Measurements from ENCODE around the gene MTAP.

Gene MTAP

DNA sequence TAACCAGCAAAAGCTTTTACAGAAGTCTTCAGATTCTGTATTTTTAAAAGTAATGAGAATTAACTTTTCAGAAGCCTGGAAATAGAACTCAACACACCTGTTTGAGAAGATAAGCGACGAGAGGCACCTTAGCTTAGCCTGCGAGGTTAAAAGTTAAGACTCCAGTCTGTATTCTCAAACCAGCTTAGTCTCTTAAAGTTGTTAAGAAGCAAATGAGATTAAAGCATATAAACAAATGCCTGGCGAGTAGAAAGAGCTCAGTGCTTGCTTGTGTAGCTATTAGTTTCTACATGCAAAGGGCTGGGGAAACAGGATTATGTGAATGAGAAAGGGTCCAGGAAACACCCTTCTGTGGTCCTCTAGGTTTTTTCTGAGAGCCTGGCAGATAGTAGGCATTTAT, 51.7 kb downstream of the MTAP start:
- no peak for DNase-seq

DNA sequence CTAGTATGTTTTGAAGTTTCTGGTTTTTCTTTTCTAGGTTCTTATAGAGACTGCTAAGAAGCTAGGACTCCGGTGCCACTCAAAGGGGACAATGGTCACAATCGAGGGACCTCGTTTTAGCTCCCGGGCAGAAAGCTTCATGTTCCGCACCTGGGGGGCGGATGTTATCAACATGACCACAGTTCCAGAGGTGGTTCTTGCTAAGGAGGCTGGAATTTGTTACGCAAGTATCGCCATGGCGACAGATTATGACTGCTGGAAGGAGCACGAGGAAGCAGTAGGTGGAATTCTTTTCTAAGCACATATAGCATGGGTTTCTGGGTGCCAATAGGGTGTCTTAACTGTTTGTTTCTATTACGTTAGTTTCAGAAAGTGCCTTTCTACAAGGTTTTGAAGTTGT, 52.2 kb downstream of the MTAP start:
- DNase-seq = no peak

DNA sequence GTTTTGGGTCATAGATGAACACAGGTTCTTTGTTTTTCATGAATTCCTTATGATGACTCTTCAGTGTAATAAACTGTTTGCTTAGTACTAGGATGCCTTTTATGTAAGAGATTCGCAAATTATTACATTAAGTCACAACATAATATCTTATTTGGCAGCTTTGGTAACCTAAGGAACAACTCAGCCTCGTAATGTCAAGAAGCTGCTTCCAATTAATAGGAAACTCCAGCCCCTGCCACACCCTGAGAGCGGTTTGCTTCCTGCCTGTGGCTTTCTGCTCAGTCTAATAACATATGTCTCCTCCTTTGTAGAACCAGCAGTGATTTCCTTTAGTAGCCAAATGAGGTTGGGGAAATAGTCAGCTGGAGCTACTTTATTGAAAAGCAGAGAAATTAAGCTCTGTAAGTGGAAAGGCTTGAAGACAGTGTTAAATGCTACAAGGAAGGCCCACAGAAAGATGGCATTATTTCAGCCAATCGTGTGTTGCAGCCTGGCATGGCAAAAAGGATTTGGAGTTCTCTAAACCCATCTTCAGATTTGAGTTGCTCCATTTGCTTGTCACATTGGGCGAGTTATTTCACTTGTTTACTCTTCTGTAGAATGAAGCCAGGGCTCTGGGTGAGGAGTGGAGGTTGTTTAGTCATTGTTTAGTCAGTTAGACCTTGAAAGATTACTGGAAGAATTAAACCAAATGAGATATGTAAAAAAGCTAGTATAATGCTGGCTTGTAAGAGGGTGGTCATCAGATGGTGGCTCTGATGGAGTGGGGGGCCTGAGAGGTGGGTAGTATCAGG, 54.1 kb downstream of the MTAP start:
- DNase-seq = no peak

DNA sequence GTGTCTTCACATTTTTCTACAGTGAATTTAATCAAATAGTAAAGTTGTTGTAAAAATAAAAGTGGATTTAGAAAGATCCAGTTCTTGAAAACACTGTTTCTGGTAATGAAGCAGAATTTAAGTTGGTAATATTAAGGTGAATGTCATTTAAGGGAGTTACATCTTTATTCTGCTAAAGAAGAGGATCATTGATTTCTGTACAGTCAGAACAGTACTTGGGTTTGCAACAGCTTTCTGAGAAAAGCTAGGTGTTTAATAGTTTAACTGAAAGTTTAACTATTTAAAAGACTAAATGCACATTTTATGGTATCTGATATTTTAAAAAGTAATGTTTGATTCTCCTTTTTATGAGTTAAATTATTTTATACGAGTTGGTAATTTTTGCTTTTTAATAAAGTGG, 60.4 kb downstream of the MTAP start:
- DNase-seq = no peak

DNA sequence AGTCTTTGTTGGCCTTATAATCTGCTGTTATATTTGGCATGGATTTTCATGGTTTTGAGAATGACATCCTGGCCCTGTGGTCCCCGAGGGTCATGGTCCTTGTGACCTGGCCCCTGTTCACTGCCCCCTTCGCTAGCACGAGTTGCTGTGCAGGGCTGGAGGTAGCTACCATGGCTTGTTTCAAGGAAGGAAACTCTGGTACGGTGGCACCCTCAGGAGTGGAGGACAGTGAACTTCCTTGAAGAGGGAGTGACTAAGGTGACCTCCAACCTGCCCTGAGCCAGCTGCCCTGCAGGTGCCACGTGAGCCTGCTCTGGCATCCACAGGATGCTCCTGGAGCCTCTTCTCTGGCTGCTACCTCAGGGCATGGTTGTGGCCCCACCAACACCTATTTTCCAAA, 62.1 kb downstream of the MTAP start:
- no peak for DNase-seq

DNA sequence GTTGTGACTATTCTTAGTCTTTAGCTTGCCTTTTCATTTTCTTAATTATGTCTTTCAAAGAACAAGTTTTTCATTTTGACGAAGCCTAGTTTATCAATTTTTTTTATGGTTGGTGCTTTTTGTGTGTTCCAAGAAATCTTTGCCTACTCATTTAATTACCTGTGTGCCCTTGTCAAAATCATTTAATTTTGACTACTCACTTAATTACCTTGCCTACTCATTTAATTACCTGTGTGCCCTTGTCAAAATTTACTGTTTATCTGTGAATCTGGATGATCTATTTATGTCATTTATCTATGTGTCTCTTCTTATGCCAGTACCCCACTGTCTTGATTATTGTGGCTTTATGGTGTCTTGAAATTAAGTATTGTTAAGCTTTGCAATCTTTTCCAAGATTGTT, 63.9 kb downstream of the MTAP start:
- DNase-seq = no peak

DNA sequence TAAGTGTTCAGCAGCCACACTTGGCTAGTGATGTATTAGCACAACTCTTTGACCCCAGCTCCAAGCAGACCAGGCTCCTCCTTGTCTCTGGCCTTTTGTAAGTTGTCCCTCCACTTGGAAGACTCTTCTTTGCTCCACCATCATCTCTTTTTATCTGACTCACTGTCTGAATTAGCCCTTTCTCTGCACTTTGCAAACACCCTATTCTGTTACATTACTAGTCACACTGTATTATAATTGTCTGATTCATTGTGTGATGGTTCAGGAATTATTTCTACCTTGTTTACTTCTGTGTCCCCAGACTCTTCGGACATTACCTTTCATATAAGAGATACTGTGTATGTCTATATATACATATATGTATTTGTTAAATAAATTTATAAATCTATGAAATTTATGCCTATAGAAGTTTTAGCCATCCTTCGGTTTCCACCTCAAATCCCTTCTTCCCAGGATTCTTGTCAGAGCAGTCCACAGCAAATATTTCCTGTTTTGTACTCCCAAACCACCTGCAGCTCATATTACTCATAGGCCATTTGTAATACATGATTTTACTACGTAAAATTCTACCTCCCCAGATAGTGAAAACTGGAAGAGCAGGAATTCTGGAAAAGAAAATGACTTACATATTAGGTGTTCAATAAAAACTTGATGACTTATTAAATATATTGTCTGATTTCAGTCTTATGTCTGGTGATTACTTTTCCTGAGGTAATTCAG, 69.0 kb downstream of the MTAP start:
- no peak for DNase-seq

DNA sequence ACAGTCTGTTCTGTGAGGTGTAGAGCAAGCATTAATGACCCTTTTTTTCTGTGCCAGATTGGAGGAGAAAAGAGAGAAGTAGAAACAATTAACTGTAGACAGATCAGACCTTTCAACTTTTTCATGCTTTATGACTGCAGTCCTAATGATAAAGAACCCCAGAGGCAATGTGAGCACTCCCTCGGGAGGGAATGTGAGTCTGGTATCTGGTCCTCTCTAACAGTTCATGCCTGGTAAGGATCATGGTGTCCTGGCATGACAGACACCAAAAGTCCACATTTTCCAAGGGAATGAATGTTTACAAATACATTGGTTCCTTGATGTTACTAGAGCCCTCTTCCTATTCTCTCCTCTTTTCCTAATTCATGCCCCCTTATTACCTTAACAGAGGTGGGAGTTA, 70.3 kb downstream of the MTAP start:
- DNase-seq = no peak

DNA sequence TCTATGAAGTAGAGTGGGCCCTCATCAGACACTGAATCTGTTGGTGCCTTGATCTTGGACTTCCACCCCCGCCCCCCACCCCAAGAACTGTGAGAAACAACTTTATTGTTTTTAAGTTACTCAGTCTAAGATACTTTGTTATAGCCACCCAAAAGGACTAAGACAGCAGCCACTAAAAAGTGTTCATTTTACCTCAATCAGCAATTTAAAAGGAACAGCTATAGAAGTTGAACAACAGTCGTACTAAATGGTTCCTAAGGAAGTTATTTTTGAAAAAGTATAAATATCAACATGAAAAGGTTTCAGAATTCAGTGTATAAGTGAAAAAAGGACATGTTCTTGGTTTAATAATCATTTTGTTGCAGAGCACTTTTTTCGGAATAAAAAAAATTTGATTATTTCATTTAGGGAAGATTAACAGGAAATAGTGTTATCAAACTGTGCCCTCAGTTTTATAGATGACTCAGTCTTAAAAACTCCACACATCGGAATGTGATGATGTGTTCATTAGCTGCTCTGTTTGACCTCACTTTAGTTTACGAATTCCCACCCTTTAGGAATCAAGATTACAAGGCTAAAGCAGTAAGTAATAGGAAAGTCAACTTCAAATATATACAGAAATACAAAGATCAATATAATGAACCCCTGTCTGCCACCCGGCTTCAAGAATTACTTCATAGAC, 71.2 kb downstream of the MTAP start:
- DNase-seq = no peak

DNA sequence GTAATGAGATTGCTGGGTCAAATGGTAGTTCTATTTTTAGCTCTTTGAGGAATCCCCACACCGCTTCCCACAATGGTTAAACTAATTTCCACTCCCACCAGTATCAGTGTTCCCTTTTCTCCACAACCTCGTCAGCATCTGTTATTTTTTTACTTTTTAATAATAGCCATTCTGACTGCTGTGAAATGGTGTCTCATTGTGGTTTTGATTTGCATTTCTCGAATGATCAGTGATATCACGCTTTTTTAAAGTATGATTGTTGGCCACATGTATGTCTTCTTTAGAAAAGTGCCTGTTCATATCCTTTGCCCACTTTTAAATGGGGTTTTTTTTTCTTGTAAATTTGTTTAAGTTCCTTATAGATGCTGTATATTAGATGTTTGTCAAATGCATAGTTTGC, 73.5 kb downstream of the MTAP start:
- DNase-seq = no peak

DNA sequence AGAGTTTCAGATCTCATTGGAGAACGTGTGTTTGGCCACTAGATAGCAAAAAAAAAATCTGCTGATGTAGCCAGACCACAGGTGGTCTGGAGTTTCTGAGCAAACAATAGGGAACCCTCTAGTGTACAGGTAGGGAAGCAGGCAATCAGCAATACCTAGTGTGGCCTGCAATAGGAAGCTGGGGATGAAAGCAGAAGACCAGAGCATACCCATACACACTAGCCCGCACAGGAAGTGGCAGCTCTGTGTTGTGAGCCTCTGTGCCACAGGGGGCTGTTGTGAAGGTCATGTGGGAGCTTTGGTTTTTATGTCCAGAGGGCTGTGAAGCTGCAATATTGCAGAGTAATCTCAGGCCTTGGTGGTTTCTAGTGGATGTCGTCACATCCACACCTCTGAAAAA, 81.2 kb downstream of the MTAP start:
- DNase-seq = no peak

DNA sequence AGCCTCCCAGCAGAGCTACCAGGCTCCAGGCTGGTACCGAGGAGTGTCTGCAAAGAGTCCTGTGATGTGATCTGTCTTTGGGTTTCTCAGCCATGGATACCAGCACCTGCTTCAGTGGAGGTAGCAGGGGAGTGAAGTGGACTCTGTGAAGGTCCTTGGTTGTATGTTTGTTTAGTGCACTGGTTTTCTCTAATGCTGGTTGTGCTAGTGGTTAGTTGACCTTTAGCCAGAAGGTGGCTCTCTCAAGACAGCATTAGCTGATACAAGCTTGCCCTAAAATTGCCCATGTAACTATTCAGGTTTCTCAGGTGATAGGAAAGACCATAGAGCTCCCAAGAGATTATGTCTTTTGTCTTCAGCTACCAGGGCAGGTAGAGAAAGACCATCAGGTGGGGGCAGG, 87.2 kb downstream of the MTAP start:
- no peak for DNase-seq

DNA sequence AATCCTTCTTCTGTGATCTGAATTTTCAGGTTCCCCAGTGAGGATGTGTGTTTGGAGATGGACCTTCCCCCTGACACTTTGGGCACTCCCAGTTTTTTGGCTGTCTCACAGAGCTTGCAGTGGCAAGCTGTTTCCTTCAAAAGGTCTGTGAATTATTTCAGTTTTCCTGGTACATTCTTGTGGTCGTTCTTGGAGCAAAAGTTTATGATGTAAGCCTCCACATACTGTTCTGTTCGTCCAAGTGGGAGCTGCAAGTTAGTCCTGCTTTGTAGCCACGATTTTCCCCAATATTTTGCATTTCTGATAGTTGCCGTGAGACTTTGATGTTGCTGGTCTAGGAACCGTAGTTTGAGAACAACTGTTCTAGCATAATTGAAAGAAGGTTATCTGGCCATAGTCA, 88.3 kb downstream of the MTAP start:
- DNase-seq = no peak

DNA sequence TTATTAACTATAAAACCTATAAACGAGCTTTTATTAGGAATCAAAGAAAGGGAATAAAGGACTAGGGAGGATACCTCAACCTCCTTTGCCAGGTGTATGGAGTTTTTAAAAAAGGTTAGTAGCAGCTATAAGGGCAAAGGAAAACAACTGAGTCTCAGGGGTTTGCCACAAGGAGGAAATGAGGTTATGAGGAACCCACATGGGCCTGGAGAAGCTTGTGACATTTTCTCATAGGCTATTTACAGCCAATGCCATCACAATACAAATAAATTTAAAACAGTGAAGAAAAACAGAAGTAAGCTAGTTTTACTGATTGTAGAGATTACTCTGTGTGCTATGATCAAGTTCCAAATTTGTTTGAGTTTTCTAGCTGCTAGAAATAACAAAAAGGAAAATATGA, 99.1 kb downstream of the MTAP start:
- no peak for DNase-seq

DNA sequence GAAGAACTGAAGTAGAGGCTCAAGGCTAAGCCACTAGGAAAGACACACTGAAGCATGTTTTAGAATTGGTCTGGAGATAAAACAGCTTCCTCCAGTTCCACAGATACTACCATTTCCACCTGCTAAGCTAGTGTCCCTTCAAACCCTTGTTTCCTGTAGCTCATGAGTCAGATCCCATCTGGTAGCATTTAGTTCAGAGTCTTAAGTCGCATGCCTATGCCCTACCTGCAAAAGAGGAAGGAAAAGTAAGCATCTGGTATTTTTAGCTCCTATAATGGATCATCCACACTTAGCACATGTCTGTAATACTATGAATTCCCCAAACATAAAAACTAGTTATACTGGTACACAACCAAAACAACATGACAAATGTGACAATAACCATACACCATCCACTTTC, 99.7 kb downstream of the MTAP start:
- no peak for DNase-seq

DNA sequence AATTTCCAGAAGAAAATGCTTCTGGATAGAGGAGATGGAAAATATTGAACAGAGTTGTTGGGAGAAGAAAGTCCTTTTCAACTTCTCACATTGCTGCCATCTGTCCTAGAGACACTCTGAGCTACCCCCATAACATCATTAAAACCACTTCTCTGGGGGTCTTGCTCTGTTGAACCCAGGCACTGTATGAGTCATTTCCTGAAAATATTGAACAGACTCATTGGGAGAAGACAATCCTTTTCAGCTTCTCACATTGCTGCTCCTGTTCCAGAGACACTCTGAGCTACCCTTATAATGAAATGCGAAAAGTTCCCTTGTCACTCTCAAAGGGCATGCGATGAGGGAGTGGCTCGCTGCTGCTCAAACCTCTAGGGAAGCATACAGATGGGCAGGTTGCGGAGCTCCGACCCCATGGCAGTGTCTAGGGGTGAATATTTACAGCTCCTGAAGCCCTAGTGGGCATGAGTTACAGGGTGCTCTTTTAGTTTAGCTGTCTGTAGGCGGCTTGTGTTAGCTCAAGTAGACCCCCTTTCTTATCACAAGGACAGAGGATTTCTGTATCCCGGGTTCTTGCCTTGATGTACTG, 101.0 kb downstream of the MTAP start:
- no peak for DNase-seq

DNA sequence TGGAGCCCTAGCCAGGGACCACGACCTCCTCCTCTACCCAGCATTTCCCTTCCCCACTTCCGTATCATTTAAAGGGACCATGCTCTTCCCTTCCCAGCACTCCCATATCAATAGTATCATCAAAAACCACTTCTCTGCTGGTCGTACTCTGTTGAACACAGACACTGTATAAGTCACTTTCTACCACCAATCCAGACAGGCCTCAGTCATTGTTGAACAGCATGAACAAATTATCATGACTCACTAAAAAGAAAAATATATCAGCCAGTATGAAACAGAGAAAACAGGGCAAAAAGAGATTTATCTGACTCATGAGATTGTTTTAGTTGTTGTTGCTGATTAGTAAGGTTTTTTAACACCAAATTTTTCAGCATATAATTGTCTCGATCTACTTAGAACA, 101.9 kb downstream of the MTAP start:
- no peak for DNase-seq

DNA sequence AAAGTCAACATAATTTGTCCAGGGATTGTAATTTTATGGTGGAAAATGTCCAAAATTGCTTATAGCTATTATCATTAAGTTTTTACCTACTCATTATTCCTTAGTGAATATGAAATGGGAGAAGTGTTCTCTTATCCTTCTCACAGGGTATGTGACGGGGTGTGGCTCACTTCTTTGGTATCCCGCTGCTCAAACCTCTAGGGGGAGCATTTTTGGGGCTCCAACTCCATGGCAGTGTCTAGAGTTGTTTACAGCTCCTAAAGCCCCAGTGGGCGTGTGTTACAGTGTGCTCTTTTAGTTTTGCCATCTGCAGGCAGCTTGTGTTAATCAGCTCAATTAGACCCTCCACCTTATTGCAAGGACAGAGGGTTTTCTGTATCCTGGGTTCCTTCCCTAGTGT, 102.3 kb downstream of the MTAP start:
- no peak for DNase-seq

DNA sequence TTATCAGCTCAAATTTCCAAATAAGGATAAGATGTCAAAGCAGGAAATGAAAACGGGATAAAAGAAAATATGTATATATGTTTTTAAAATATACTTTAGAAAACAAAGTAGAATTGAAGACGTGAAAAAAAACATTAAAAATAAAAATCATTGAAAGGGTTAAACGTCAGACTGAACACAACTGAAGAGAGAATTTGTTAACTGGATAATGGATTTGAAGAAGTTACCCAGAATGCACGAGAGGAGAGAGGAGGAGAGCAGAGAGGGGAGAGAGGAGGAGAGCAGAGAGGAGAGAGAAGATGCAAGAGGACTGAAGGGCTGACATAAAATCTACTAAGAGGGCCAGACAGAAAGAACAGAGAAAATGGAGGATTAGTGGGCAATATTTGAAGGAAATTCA, 103.8 kb downstream of the MTAP start:
- DNase-seq = no peak

DNA sequence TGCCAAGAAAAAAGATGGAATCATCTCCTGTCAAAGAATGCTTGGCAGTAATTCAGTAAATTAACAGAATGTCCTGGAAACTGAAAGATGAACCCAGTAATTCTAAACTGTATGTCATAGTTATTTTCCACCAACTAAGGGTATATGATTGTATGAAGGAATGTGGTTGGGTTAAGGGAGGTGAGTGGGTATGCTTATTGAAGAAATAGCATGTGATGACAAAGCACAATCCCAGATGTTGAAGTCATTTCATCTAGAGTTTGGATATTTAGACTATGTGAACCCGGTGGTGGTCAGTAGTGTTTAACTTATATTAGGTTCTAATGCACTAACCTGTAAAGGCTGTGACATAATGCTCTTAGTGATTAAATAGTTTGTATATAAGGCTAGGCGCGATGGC, 104.4 kb downstream of the MTAP start:
- DNase-seq = no peak

DNA sequence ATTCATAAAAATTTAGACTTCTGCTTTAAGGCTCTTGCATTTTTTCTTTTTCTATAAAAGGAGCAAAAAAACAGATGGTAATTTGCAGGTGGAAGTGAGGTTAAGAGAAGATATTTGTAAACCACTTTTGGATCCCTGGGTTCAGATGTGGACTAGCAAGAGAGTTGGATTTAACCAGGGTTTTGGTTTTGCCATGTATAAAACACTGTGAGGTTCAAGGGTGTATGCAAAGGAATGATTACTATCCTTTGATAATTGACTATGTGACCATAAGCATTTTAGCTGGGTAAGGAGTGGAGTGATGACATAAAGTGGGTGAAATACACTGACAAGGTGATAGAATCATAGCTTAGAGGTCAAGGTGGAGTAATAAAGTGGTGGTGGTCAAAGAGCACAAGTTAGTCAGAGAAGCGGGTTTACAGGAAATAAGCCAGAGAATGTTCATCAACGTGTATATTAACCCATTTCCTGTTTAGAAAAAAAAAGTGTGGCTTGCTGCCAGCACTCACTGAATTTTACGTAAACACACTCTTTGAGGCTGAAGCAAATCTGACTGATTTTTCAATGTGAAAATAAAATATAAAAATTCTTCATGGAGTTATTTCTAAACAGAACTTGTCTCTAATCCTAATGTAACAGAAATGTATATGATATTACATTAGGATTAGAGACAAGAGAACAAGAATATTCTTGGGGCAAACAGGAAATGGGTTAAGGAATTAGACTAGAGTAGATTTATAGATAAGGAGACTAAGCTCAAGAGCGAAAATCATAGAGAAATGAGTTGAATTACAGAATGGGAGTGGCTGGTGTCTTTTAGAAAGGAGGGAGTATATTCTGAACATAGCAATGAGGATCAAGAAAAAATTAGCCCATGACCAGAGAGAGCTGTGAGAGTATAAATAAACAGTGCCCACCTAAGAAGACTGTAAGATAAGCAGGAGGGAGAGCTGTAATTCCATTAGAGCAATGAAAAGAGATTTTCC, 117.2 kb downstream of the MTAP start:
- DNase-seq = no peak

DNA sequence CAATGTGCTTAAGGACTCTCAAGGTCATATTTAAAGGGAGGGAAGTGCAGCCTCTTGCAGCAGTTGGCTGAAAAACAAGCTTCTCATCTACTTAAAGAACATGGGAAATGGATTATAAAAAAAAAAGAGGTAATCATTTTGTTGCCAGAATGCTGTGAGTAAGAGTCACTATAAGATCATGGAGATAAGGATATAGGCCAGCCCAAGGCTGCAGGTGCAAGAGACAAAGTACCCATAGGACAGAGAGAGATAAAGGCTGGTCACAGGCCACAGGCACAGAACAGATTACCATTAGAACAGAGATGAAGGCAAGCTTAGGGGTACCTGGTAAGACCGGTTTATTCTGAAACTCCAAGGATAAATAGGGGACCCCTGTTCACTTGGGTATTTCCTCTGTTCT, 121.3 kb downstream of the MTAP start:
- DNase-seq = no peak

DNA sequence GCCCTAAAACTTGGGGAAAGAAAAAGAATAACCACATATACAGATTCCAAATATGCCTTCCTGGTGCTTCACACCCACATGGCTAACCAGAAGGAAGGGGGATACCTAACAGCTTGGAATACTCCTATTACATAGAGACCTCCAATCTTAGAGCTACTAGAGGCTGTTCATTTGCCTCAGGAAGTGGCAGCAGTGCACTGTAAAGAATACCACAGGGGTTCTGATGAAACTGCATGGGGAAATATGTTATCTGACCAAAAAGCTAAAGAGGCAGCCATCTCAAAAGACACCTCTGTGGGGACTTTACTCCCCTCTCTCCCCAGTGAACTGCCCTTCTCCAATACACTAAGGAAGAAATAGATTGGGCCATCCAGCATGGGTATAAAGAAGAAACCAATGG, 125.3 kb downstream of the MTAP start:
- DNase-seq = no peak

Measured in activated T-cell treated with anti-CD3 and anti-CD28 coated beads, Interleukin-2, amount 50 U/mL, for 48 hours (primary cell).